ENCODE data around the gene PRKD2. TPM values are rescaled to one million over a fixed set of nuclear protein-coding genes. Genes with fewer than 3 reads are reported as not detected.

The PRKD2 gene
- total RNA-seq, 1 experiment from 2014 or later, result 100 TPM

DNA sequence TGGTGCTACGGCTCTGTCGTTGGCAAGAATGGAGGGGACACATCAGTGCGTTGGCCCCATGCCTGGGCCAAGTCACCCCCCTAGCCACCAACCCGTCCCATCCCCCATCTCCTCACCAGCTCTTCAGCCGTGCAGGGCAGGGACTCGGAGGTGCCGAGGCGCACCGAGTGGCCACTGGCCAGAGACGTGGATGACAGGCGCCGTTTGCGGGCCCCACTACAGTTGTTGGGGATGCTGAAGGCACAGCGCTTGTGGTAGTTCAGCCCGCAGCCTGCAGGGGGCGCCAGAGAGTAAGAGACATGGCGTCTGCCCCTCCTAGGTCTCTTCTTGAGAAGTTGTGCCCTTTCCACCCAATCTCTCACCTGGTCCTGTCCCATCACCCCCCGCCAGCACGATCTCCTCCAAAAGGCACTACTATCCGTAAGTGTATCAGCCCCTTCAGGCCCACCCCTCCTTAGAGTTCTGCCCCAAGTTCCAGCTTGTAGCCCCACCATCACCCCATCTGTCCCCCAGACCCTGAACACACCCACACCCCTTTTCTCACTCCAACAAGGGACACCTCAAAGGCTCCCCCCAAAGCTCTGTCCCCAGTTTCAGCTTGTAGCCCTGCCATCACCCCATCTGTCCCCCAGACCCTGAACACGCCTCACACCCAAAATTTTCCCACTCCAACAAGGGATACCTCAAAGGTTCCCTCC is 12.4 kb downstream of the PRKD2 start:
- Mint-ChIP-seq H3K27me3 (ENCODE audit: low read depth) (no peaks in the 10 kb centered on the region), H3K4me1 (no peaks in the 10 kb centered on the region), H3K36me3 (peaks cover 52% of the 10 kb centered on the region), H3K9me3 (no peaks in the 10 kb centered on the region), H3K4me3 (no peak overlapping the region), H3K27ac (peak overlapping the region; percentile 68; the same call in 1 of the 2 replicates)
- POLR2A ChIA-PET, result interaction anchor here (0.9 kb wide), 1 partner anchor 9 kb away, joined by 4 read pairs; no protein-coding TSS in a partner anchor
- ATAC-seq (peak; percentile 94), DNase-seq (ENCODE audit: low spot score) (peak; percentile 96)
- CTCF ChIA-PET, result interaction anchor here (0.5 to 2.1 kb wide), 17 partner anchors 9 to 785 kb away, joined by 3 to 20 read pairs (median 4); partner anchors contain the start of genes FKRP and PRKD2
- no peak for TF ChIP-seq HMGA2 (CRISPR knock-in tag; IDR thresholded peaks at IDR 0.05)
- TF ChIP-seq, protein P1, sequence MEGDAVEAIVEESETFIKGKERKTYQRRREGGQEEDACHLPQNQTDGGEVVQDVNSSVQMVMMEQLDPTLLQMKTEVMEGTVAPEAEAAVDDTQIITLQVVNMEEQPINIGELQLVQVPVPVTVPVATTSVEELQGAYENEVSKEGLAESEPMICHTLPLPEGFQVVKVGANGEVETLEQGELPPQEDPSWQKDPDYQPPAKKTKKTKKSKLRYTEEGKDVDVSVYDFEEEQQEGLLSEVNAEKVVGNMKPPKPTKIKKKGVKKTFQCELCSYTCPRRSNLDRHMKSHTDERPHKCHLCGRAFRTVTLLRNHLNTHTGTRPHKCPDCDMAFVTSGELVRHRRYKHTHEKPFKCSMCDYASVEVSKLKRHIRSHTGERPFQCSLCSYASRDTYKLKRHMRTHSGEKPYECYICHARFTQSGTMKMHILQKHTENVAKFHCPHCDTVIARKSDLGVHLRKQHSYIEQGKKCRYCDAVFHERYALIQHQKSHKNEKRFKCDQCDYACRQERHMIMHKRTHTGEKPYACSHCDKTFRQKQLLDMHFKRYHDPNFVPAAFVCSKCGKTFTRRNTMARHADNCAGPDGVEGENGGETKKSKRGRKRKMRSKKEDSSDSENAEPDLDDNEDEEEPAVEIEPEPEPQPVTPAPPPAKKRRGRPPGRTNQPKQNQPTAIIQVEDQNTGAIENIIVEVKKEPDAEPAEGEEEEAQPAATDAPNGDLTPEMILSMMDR (IDR thresholded peaks at IDR 0.05), result peak; percentile 100
- no peak for TF ChIP-seq MXD4 (CRISPR knock-in tag; IDR thresholded peaks at IDR 0.05; ENCODE audit: borderline replicate concordance)

DNA sequence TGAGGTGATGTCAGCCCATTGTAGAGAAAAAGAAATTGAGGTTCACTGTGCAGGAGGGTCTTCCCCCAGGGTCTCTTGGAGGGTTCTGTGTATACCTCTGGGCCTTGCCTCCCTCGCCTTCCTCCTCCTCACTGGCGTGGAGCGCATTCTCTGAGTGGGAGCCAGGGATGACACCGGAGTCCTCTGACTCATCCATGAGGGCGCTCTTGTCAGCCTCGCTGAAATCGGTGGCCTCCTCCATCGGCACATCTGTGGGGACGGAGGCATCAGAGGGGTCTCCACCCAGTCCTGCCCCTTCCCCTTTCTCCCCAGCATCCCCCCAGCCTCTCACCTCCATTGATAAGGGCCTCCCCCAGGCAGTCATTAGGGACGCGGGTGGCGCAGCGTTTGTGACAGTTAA is 16.2 kb downstream of the PRKD2 start:
- Mint-ChIP-seq H3K4me3 (no peak overlapping the region), H3K27me3 (ENCODE audit: low read depth) (no peaks in the 10 kb centered on the region), H3K27ac (no peak overlapping the region), H3K4me1 (peaks cover 11% of the 10 kb centered on the region), H3K9me3 (no peaks in the 10 kb centered on the region), H3K36me3 (peaks cover 60% of the 10 kb centered on the region)
- no peak for ATAC-seq
- ChIA-PET CTCF (no interaction called here), POLR2A (no interaction called here)
- no peak for DNase-seq (ENCODE audit: low spot score)
- TF ChIP-seq CREM (CRISPR knock-in tag; IDR thresholded peaks at IDR 0.05) (no peak), NFE2L1 (CRISPR knock-in tag; IDR thresholded peaks at IDR 0.05) (no peak), GRHL2 (CRISPR knock-in tag; IDR thresholded peaks at IDR 0.05; ENCODE audit: insufficient replicate concordance, severe bottlenecking) (no peak), TCF7 (CRISPR knock-in tag; IDR thresholded peaks at IDR 0.05; ENCODE audit: low read depth) (no peak), ZNF317 (CRISPR knock-in tag; IDR thresholded peaks at IDR 0.05; ENCODE audit: borderline replicate concordance, low read depth) (no peak), ZBTB21 (CRISPR knock-in tag; IDR thresholded peaks at IDR 0.05; ENCODE audit: borderline replicate concordance) (no peak), ZNF138 (CRISPR knock-in tag; conservative IDR thresholded peaks at IDR 0.05) (no peak), TEAD1 (CRISPR knock-in tag; IDR thresholded peaks at IDR 0.05) (no peak), ZNF671 (CRISPR knock-in tag; IDR thresholded peaks at IDR 0.05) (no peak), HMGA2 (CRISPR knock-in tag; IDR thresholded peaks at IDR 0.05) (no peak), ZNF423 (CRISPR knock-in tag; IDR thresholded peaks at IDR 0.05) (no peak), GTF2I (CRISPR knock-in tag; conservative IDR thresholded peaks at IDR 0.05) (no peak), PRRX2 (CRISPR knock-in tag; IDR thresholded peaks at IDR 0.05) (no peak)
- TF ChIP-seq, protein P2, sequence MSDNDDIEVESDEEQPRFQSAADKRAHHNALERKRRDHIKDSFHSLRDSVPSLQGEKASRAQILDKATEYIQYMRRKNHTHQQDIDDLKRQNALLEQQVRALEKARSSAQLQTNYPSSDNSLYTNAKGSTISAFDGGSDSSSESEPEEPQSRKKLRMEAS (CRISPR knock-in tag; IDR thresholded peaks at IDR 0.05), result no peak
- TF ChIP-seq, protein P3, sequence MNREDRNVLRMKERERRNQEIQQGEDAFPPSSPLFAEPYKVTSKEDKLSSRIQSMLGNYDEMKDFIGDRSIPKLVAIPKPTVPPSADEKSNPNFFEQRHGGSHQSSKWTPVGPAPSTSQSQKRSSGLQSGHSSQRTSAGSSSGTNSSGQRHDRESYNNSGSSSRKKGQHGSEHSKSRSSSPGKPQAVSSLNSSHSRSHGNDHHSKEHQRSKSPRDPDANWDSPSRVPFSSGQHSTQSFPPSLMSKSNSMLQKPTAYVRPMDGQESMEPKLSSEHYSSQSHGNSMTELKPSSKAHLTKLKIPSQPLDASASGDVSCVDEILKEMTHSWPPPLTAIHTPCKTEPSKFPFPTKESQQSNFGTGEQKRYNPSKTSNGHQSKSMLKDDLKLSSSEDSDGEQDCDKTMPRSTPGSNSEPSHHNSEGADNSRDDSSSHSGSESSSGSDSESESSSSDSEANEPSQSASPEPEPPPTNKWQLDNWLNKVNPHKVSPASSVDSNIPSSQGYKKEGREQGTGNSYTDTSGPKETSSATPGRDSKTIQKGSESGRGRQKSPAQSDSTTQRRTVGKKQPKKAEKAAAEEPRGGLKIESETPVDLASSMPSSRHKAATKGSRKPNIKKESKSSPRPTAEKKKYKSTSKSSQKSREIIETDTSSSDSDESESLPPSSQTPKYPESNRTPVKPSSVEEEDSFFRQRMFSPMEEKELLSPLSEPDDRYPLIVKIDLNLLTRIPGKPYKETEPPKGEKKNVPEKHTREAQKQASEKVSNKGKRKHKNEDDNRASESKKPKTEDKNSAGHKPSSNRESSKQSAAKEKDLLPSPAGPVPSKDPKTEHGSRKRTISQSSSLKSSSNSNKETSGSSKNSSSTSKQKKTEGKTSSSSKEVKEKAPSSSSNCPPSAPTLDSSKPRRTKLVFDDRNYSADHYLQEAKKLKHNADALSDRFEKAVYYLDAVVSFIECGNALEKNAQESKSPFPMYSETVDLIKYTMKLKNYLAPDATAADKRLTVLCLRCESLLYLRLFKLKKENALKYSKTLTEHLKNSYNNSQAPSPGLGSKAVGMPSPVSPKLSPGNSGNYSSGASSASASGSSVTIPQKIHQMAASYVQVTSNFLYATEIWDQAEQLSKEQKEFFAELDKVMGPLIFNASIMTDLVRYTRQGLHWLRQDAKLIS (CRISPR knock-in tag; IDR thresholded peaks at IDR 0.05; ENCODE audit: borderline replicate concordance), result no peak
- TF ChIP-seq, protein P4, sequence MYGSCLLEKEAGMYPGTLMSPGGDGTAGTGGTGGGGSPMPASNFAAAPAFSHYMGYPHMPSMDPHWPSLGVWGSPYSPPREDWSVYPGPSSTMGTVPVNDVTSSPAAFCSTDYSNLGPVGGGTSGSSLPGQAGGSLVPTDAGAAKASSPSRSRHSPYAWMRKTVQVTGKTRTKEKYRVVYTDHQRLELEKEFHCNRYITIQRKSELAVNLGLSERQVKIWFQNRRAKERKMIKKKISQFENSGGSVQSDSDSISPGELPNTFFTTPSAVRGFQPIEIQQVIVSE (CRISPR knock-in tag; IDR thresholded peaks at IDR 0.05; ENCODE audit: borderline replicate concordance), result no peak
- TF ChIP-seq, protein P5, sequence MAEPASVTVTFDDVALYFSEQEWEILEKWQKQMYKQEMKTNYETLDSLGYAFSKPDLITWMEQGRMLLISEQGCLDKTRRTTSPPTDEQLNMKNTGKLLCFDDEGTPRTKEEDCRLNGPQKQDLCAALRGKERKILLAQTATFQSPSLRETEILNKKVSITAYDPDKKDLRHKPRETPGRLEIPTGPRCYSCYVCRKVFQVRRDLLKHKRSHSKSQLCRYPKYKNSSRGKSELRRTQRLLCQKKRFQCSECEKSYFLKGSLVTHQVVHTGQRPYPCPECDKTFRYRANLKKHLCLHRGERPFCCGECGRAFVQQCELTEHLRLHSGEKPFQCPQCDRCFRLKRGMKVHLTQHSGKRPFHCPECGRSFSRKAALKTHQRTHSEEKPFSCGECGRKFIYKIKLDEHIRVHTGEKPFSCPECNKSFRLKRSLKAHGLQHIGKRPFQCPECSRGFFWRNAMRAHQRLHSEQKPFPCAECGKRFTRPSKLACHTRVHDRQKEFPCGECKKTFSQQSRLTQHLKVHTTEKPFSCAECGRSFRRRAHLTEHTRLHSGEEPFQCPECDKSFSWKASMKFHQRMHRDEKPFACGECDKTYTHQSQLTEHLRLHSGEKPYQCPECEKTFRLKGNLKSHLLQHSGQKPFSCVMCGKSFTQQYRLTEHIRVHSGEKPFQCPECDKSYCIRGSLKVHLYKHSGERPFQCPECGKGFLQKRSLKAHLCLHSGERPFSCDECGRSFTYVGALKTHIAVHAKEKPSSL (CRISPR knock-in tag; conservative IDR thresholded peaks at IDR 0.05), result no peak
- TF ChIP-seq, protein P1 (IDR thresholded peaks at IDR 0.05), result no peak
- TF ChIP-seq, protein P6, sequence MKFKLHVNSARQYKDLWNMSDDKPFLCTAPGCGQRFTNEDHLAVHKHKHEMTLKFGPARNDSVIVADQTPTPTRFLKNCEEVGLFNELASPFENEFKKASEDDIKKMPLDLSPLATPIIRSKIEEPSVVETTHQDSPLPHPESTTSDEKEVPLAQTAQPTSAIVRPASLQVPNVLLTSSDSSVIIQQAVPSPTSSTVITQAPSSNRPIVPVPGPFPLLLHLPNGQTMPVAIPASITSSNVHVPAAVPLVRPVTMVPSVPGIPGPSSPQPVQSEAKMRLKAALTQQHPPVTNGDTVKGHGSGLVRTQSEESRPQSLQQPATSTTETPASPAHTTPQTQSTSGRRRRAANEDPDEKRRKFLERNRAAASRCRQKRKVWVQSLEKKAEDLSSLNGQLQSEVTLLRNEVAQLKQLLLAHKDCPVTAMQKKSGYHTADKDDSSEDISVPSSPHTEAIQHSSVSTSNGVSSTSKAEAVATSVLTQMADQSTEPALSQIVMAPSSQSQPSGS (CRISPR knock-in tag; IDR thresholded peaks at IDR 0.05; ENCODE audit: borderline replicate concordance, low read depth), result no peak
